Activated CD8-positive, alpha-beta T cell treated with anti-CD3 and anti-CD28 coated beads for 36 hours (primary cell): Measurements from ENCODE around the gene SP2. TPM values are rescaled to one million over a fixed set of nuclear protein-coding genes. Genes with fewer than 3 reads are reported as not detected.

ENCODE experiments used
- ATAC-seq: fragments of 200-7000 bp; cut with Tn5 transposase; one replicate; pipeline ENCODE4 v1.10.0; 2021; ENCODE audit warnings: mild to moderate bottlenecking, moderate library complexity
- CTCF ChIA-PET: fragments of 350-600 bp; sonication (Branson Sonifier 250); formaldehyde crosslinking; loops from one replicate; lab custom pipeline; 2021; ENCODE audit warnings: antibody characterized with exemption; lab: Charles Lee
- POLR2A ChIA-PET: fragments of 350-600 bp; sonication (Branson Sonifier 250); formaldehyde crosslinking; loops from one replicate; lab custom pipeline; 2021; ENCODE audit warnings: antibody characterized with exemption; lab: Charles Lee
- DNase-seq: peaks from one replicate; pipeline ENCODE4 v3.0.0-alpha.2; 2020
- H3K27ac Mint-ChIP-seq: one replicate; pipeline ENCODE4 v1.8.0; 2021; ENCODE audit warnings: mild to moderate bottlenecking, mixed read lengths
- H3K27me3 Mint-ChIP-seq: one replicate; pipeline ENCODE4 v1.8.0; 2021; ENCODE audit warnings: mixed read lengths
- H3K36me3 Mint-ChIP-seq: one replicate; pipeline ENCODE4 v1.8.0; 2021; ENCODE audit warnings: low read depth, mixed read lengths
- H3K4me1 Mint-ChIP-seq: one replicate; pipeline ENCODE4 v1.8.0; 2021; ENCODE audit warnings: low read depth, mixed read lengths
- H3K4me3 Mint-ChIP-seq: one replicate; pipeline ENCODE4 v1.8.0; 2021; ENCODE audit warnings: mild to moderate bottlenecking, moderate library complexity, mixed read lengths
- H3K9me3 Mint-ChIP-seq: one replicate; pipeline ENCODE4 v1.8.0; 2021; ENCODE audit warnings: mixed read lengths
- CTCF ChIP-seq: fragments of 200-600 bp; IDR thresholded peaks from one replicate; pipeline ENCODE4 v1.8.0; 2022; ENCODE audit warnings: antibody characterized with exemption, mild to moderate bottlenecking
- intact Hi-C: fragments of 100-400 bp; cut with micrococcal nuclease; formaldehyde crosslinking; loops from one replicate; pipeline ENCODE4 v1.10.0; 2022
- total RNA-seq, 2 experiments: library from RNA; stranded (reverse); gene quantifications; one replicate each; pipeline ENCODE4 v1.2.3, GENCODE V29; 2021

SP2 gene
- total RNA-seq, 2 experiments from 2014 or later, result 11.5 to 13.2 TPM

GRCh38 chr17:47896672-47897490, 845 bp downstream of the SP2 start:
- peak overlapping the region; percentile 95 for H3K4me3 Mint-ChIP-seq

DNA sequence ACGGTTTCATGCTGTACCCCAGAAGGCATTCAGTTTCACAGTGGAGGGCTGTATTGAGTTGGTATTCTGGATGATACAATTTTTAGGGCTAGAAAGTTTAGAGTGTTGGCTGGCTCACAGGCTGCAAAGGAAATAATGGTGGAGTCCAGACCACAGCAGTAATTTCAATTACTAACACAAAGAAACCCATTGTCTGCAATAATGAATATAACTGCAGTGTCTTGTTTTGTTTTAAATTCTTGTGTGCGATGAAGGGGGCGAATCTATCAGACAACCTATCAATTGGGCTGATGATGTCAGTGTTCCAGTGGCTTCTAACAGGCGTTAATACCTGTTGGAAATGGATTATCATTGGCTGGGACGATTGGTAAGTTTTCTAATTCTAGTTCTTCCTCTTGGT, 1.5 kb downstream of the SP2 start:
- Mint-ChIP-seq H3K36me3 (peaks cover 2% of the 10 kb centered on the region), H3K4me3 (peak overlapping the region; percentile 95), H3K27me3 (no peaks in the 10 kb centered on the region), H3K9me3 (no peaks in the 10 kb centered on the region), H3K4me1 (peaks cover 48% of the 10 kb centered on the region), H3K27ac (peak overlapping the region; percentile 90)
- CTCF ChIA-PET, result interaction anchor here (0.6 to 1.5 kb wide), 3 partner anchors 8 to 52 kb away, joined by 3 to 8 read pairs (median 3); partner anchors contain the start of gene PNPO
- TF ChIP-seq CTCF, result no peak
- no peak for ATAC-seq
- intact Hi-C loops, result no loop called here
- no peak for DNase-seq
- POLR2A ChIA-PET, result interaction anchor here (0.7 to 1.0 kb wide), 2 partner anchors 8 to 57 kb away, joined by 3 read pairs; partner anchors contain the start of gene SCRN2

More at GRCh38 chr17:47896672-47897490, 845 bp downstream of the SP2 start:
- ATAC-seq, result no peak
- intact Hi-C loops, result no loop called here
- Mint-ChIP-seq H3K36me3 (peaks cover 2% of the 10 kb centered on the region), H3K27ac (peak overlapping the region; percentile 90), H3K4me1 (peaks cover 42% of the 10 kb centered on the region), H3K9me3 (no peaks in the 10 kb centered on the region), H3K27me3 (no peaks in the 10 kb centered on the region)
- TF ChIP-seq CTCF, result no peak
- ChIA-PET POLR2A (interaction anchor here (0.7 kb wide), 1 partner anchor 9 kb away, joined by 3 read pairs; no protein-coding TSS in a partner anchor), CTCF (interaction anchor here (0.7 to 1.1 kb wide), 3 partner anchors 50 to 73 kb away, joined by 3 read pairs; no protein-coding TSS in a partner anchor)
- no peak for DNase-seq

DNA sequence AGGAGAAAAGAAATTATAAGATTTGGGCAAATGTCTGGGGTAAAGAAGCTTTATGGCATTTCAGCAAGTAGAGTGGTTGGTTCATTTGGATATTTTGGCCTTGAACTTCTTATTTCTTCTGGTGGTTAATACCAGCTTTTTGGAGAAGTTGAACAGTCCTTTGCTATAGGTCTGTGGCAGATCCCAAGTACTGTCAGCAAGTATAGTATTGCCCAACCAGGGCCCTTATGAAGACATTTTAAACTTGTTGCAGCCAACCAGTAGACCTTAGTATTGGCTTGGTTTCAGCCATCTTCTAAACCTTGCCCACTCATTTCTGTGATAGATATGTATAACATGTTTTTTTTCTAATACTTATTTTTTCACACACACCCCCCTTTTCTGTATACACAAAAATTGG, 2.2 kb downstream of the SP2 start:
- intact Hi-C loops, result no loop called here
- POLR2A ChIA-PET, result interaction anchor here (1.0 kb wide), 1 partner anchor 57 kb away, joined by 3 read pairs; the partner anchor contains the start of gene SCRN2
- ATAC-seq (no peak), DNase-seq (no peak)
- H3K4me3 Mint-ChIP-seq, result no peak overlapping the region
- peaks cover 48% of the 10 kb centered on the region for H3K4me1 Mint-ChIP-seq
- no peak overlapping the region for H3K27ac Mint-ChIP-seq
- H3K36me3 Mint-ChIP-seq, result peaks cover 2% of the 10 kb centered on the region
- CTCF ChIA-PET, result interaction anchor here (0.6 to 1.5 kb wide), 2 partner anchors 9 to 43 kb away, joined by 3 to 8 read pairs; partner anchors contain the start of gene PNPO
- no peaks in the 10 kb centered on the region for H3K27me3 Mint-ChIP-seq
- TF ChIP-seq CTCF, result no peak
- no peaks in the 10 kb centered on the region for H3K9me3 Mint-ChIP-seq

DNA sequence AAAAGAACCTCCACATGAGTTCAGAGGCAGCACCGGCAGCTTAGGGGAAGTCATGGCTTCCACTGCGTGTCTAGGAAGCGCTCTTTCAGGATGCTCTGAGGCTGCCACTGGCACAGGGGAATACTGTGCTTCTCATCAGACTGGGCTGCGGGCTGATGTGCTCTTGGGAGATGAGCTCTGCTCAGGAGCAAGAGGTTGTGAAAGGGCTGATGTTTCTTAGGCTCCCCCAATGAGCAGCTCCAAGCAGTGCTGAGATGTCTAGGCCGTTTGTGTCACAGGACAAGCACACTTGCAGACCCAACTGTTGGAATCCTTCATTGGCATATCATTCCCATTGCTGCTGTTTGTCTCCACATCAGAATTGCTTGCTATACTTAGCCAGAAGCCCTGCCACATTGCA, 3.6 kb downstream of the SP2 start:
- no peak overlapping the region for H3K27ac Mint-ChIP-seq
- H3K36me3 Mint-ChIP-seq, result peaks cover 6% of the 10 kb centered on the region
- CTCF ChIA-PET, result interaction anchor here (0.8 to 1.4 kb wide), 2 partner anchors 47 to 49 kb away, joined by 3 to 5 read pairs; no protein-coding TSS in a partner anchor
- H3K9me3 Mint-ChIP-seq, result no peaks in the 10 kb centered on the region
- no peak for TF ChIP-seq CTCF
- no peak for DNase-seq
- H3K4me1 Mint-ChIP-seq, result peaks cover 41% of the 10 kb centered on the region
- POLR2A ChIA-PET, result interaction anchor here (1.4 kb wide), 1 partner anchor 9 kb away, joined by 3 read pairs; no protein-coding TSS in a partner anchor
- no peaks in the 10 kb centered on the region for H3K27me3 Mint-ChIP-seq
- no peak for ATAC-seq
- intact Hi-C loops, result no loop called here
- H3K4me3 Mint-ChIP-seq, result no peak overlapping the region
